ENCODE results near the gene CCDC154. TPM values are rescaled to one million over a fixed set of nuclear protein-coding genes. Genes with fewer than 3 reads are reported as not detected.

The CCDC154 gene
- polyA plus RNA-seq, 1 experiment = 0.02 TPM

- POLR2A ChIA-PET = no interaction called here
Observed at GRCh38 chr16:1393613-1394176, 50.7 kb downstream of the CCDC154 start.

GRCh38 chr16:1392826-1393225, 51.5 kb downstream of the CCDC154 start:
- ChIA-PET CTCF (no interaction called here), POLR2A (no interaction called here)
- no peak for TF ChIP-seq CTCF (IDR thresholded peaks at IDR 0.05; ENCODE audit: low read depth, low read length)
- H3K4me3 ChIP-seq (ENCODE audit: low read depth, low read length) = no peak overlapping the region
- H3K27ac ChIP-seq (ENCODE audit: low read depth, low read length) = no peak overlapping the region
- H3K9me3 ChIP-seq (ENCODE audit: control insufficient read depth, insufficient read depth, low read length) = no peaks in the 10 kb centered on the region
- no peak for DNase-seq (ENCODE audit: low read depth, low spot score)
- no peaks in the 10 kb centered on the region for H3K27me3 ChIP-seq (ENCODE audit: control insufficient read depth, insufficient read depth, low read length)

More at GRCh38 chr16:1393613-1394176, 50.7 kb downstream of the CCDC154 start:
- no peaks in the 10 kb centered on the region for H3K27me3 ChIP-seq (ENCODE audit: control insufficient read depth, insufficient read depth, low read length)
- no peak for TF ChIP-seq CTCF (IDR thresholded peaks at IDR 0.05; ENCODE audit: low read depth, low read length)
- no peak overlapping the region for H3K4me3 ChIP-seq (ENCODE audit: low read depth, low read length)
- DNase-seq (ENCODE audit: low read depth, low spot score) = no peak
- CTCF ChIA-PET = no interaction called here
- H3K9me3 ChIP-seq (ENCODE audit: control insufficient read depth, insufficient read depth, low read length) = no peaks in the 10 kb centered on the region; the same call in 1 of the 2 replicates
- H3K27ac ChIP-seq (ENCODE audit: low read depth, low read length) = no peak overlapping the region

DNA sequence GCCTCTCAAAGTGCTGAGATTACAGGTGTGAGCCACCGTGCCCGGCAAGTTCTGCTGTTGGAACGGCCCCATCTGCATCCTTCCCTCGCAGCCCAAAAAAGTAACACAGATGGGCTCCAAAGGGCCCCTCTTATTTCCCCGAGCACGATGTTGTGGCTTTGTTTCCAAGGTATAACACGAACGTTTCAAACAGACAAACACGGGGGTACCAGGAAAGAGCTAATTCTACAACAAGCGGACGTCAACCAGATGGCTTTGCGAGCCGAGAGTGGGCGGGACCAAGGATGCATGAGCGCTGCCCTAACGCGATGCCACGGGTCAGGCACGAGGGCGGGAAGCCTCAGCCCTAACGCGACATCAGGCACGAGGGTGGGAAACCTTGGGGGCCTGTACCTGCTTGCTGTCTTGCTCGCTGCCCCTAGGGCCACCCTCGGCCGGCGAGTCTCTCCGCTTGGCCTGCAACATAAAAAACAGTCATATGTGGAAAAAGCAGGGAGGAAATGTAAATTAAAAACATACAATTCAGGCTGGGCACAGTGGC, 54.0 kb downstream of the CCDC154 start:
- CTCF ChIA-PET = no interaction called here
- H3K27me3 ChIP-seq (ENCODE audit: control insufficient read depth, insufficient read depth, low read length) = no peaks in the 10 kb centered on the region
- no peak overlapping the region for H3K27ac ChIP-seq (ENCODE audit: low read depth, low read length)
- H3K9me3 ChIP-seq (ENCODE audit: control insufficient read depth, insufficient read depth, low read length) = no peaks in the 10 kb centered on the region; the same call in 1 of the 2 replicates
- H3K4me3 ChIP-seq (ENCODE audit: low read depth, low read length) = no peak overlapping the region
- DNase-seq (ENCODE audit: low read depth, low spot score) = no peak
- TF ChIP-seq CTCF (IDR thresholded peaks at IDR 0.05; ENCODE audit: low read depth, low read length) = no peak
- POLR2A ChIA-PET = no interaction called here

- Histone ChIP-seq H3K27me3 (ENCODE audit: control insufficient read depth, insufficient read depth, low read length) (no peaks in the 10 kb centered on the region), H3K4me3 (ENCODE audit: low read depth, low read length) (no peak overlapping the region), H3K9me3 (ENCODE audit: control insufficient read depth, insufficient read depth, low read length) (no peaks in the 10 kb centered on the region; the same call in 1 of the 2 replicates), H3K27ac (ENCODE audit: low read depth, low read length) (no peak overlapping the region)
- CTCF ChIA-PET = no interaction called here
- POLR2A ChIA-PET = no interaction called here
- no peak for TF ChIP-seq CTCF (IDR thresholded peaks at IDR 0.05; ENCODE audit: low read depth, low read length)
- no peak for DNase-seq (ENCODE audit: low read depth, low spot score)
Observed at GRCh38 chr16:1389762-1390161, 54.6 kb downstream of the CCDC154 start.

- ChIA-PET CTCF (no interaction called here), POLR2A (no interaction called here)
- no peak for DNase-seq (ENCODE audit: low read depth, low spot score)
- Histone ChIP-seq H3K27me3 (ENCODE audit: control insufficient read depth, insufficient read depth, low read length) (no peaks in the 10 kb centered on the region), H3K9me3 (ENCODE audit: control insufficient read depth, insufficient read depth, low read length) (no peaks in the 10 kb centered on the region; the same call in 1 of the 2 replicates), H3K27ac (ENCODE audit: low read depth, low read length) (no peak overlapping the region), H3K4me3 (ENCODE audit: low read depth, low read length) (no peak overlapping the region)
- no peak for TF ChIP-seq CTCF (IDR thresholded peaks at IDR 0.05; ENCODE audit: low read depth, low read length)
Observed at GRCh38 chr16:1387331-1387730, 57.0 kb downstream of the CCDC154 start.

Measured in AG04450 (cell line).